H9 (cell line): ENCODE measurements around the gene TNRC18. TPM values are rescaled to one million over a fixed set of nuclear protein-coding genes. Genes with fewer than 3 reads are reported as not detected.

Experiments
- DNase-seq: peaks from one replicate; pipeline ENCODE4 v3.0.0-alpha.2; 2017
- H2AFZ ChIP-seq: one replicate; pipeline ENCODE4 v1.6.1; 2013; ENCODE audit warnings: mild to moderate bottlenecking, low read length, control low read depth, moderate library complexity
- H2AK5ac ChIP-seq: 2 replicates; pipeline ENCODE4 v1.6.1; 2013; ENCODE audit warnings: low read length, control low read depth, mixed read lengths; ENCODE audit not compliant: insufficient read length
- H2BK120ac ChIP-seq: one replicate; pipeline ENCODE4 v1.6.1; 2013; ENCODE audit warnings: low read depth, mild to moderate bottlenecking, low read length, control low read depth, inconsistent platforms; ENCODE audit not compliant: poor library complexity, severe bottlenecking
- H2BK12ac ChIP-seq: 2 replicates; pipeline ENCODE4 v1.6.1; 2013; ENCODE audit warnings: low read length, control low read depth, mixed read lengths, low read depth; ENCODE audit not compliant: insufficient read length
- H2BK15ac ChIP-seq: 2 replicates; pipeline ENCODE4 v1.6.1; 2013; ENCODE audit warnings: low read depth, low read length, control low read depth
- H2BK20ac ChIP-seq: one replicate; pipeline ENCODE4 v1.6.1; 2013; ENCODE audit warnings: low read depth, mild to moderate bottlenecking, low read length, control low read depth, inconsistent platforms; ENCODE audit not compliant: poor library complexity, severe bottlenecking
- H2BK5ac ChIP-seq: 2 replicates; pipeline ENCODE4 v1.6.1; 2013; ENCODE audit warnings: low read length, control low read depth, mixed read lengths; ENCODE audit not compliant: insufficient read length
- H3K14ac ChIP-seq: 2 replicates; pipeline ENCODE4 v1.6.1; 2013; ENCODE audit warnings: low read length, control low read depth; ENCODE audit not compliant: insufficient read depth
- H3K18ac ChIP-seq: 2 replicates; pipeline ENCODE4 v1.6.1; 2013; ENCODE audit warnings: low read depth, mild to moderate bottlenecking, mixed read lengths, low read length, control low read depth; ENCODE audit not compliant: insufficient read length
- H3K23ac ChIP-seq: 2 replicates; pipeline ENCODE4 v1.6.1; 2013; ENCODE audit warnings: low read length, control low read depth, mixed read lengths, low read depth; ENCODE audit not compliant: insufficient read length
- H3K23me2 ChIP-seq: 2 replicates; pipeline ENCODE4 v1.6.1; 2013; ENCODE audit warnings: low read depth, mild to moderate bottlenecking, mixed read lengths, low read length, control low read depth; ENCODE audit not compliant: insufficient read length, poor library complexity, severe bottlenecking
- H3K27ac ChIP-seq: 2 replicates; pipeline ENCODE4 v1.5.1; 2013; ENCODE audit warnings: low read length, control low read depth, mixed read lengths, low read depth; ENCODE audit not compliant: insufficient read length
- H3K27me3 ChIP-seq: 2 replicates; pipeline ENCODE4 v1.6.1; 2013; ENCODE audit warnings: low read length, control low read depth, inconsistent platforms; ENCODE audit not compliant: insufficient read depth
- H3K4ac ChIP-seq: 2 replicates; pipeline ENCODE4 v1.6.1; 2013; ENCODE audit warnings: low read depth, mild to moderate bottlenecking, control low read depth, inconsistent platforms, low read length, moderate library complexity
- H3K4me1 ChIP-seq: 2 replicates; pipeline ENCODE4 v1.6.1; 2013; ENCODE audit warnings: low read length, control low read depth, inconsistent platforms; ENCODE audit not compliant: insufficient read depth
- H3K4me2 ChIP-seq: 2 replicates; pipeline ENCODE4 v1.6.1; 2013; ENCODE audit warnings: low read length, control low read depth, mixed read lengths; ENCODE audit not compliant: insufficient read length, insufficient read depth
- H3K56ac ChIP-seq: 2 replicates; pipeline ENCODE4 v1.6.1; 2013; ENCODE audit warnings: low read depth, mild to moderate bottlenecking, mixed read lengths, low read length, control low read depth; ENCODE audit not compliant: insufficient read length
- H3K79me1 ChIP-seq: 2 replicates; pipeline ENCODE4 v1.6.1; 2013; ENCODE audit warnings: low read depth, mild to moderate bottlenecking, moderate library complexity, low read length, control low read depth, inconsistent platforms; ENCODE audit not compliant: insufficient read depth, poor library complexity, severe bottlenecking
- H3K79me2 ChIP-seq: 2 replicates; pipeline ENCODE4 v1.6.1; 2013; ENCODE audit warnings: low read length, control low read depth, inconsistent platforms; ENCODE audit not compliant: insufficient read depth
- H3K9ac ChIP-seq: 2 replicates; pipeline ENCODE4 v1.6.1; 2013; ENCODE audit warnings: low read length, control low read depth, mixed read lengths; ENCODE audit not compliant: insufficient read length; ENCODE audit errors: extremely low read depth
- H3K9me3 ChIP-seq: one replicate; pipeline ENCODE4 v1.6.1; 2013; ENCODE audit warnings: low read depth, low read length, inconsistent platforms; ENCODE audit not compliant: control insufficient read depth
- H3T11ph ChIP-seq: one replicate; pipeline ENCODE4 v1.6.1; 2013; ENCODE audit warnings: mild to moderate bottlenecking, low read length, control low read depth, inconsistent platforms
- H4K20me1 ChIP-seq: one replicate; pipeline ENCODE4 v1.6.1; 2013; ENCODE audit not compliant: control insufficient read depth, insufficient read length, insufficient read depth
- H4K5ac ChIP-seq: 2 replicates; pipeline ENCODE4 v1.6.1; 2013; ENCODE audit warnings: low read depth, mild to moderate bottlenecking, mixed read lengths, low read length, control low read depth; ENCODE audit not compliant: insufficient read length
- H4K8ac ChIP-seq: replicated peaks from 2 replicates; pipeline ENCODE4 v1.6.1; 2013; ENCODE audit warnings: low read length, control low read depth, mixed read lengths, low read depth; ENCODE audit not compliant: insufficient read length
- H4K91ac ChIP-seq: 2 replicates; pipeline ENCODE4 v1.6.1; 2013; ENCODE audit warnings: low read depth, mild to moderate bottlenecking, moderate library complexity, mixed read lengths, low read length, control low read depth; ENCODE audit not compliant: insufficient read length
- H3K27ac Mint-ChIP-seq, 3 experiments: 2 replicates in 2 of 3; 3 replicates in 1 of 3; pipeline ENCODE4 v1.8.0; 2020 to 2021; ENCODE audit warnings: mixed read lengths in 3 of 3, mild to moderate bottlenecking in 1 of 3, moderate library complexity in 1 of 3
- H3K27me3 Mint-ChIP-seq: 2 replicates; pipeline ENCODE4 v1.8.0; 2021; ENCODE audit warnings: low read depth, mild to moderate bottlenecking, moderate library complexity, mixed read lengths
- H3K36me3 Mint-ChIP-seq, 3 experiments: 2 replicates in 2 of 3; 3 replicates in 1 of 3; pipeline ENCODE4 v1.8.0; 2020 to 2021; ENCODE audit warnings: low read depth in 3 of 3, mixed read lengths in 3 of 3; ENCODE audit not compliant: insufficient read depth in 1 of 3
- H3K4me1 Mint-ChIP-seq, 2 experiments: 2 replicates each; pipeline ENCODE4 v1.8.0; 2020; ENCODE audit warnings: mixed read lengths in 2 of 2
- H3K4me3 Mint-ChIP-seq, 2 experiments: 2 replicates in 1 of 2; 3 replicates in 1 of 2; pipeline ENCODE4 v1.8.0; 2020 to 2021; ENCODE audit warnings: mild to moderate bottlenecking in 2 of 2, mixed read lengths in 2 of 2, moderate library complexity in 1 of 2
- H3K9me3 Mint-ChIP-seq, 2 experiments: 2 replicates in 1 of 2; 3 replicates in 1 of 2; pipeline ENCODE4 v1.8.0; 2020; ENCODE audit warnings: mild to moderate bottlenecking in 2 of 2, mixed read lengths in 2 of 2, moderate library complexity in 1 of 2
- WGBS: extraction: QIAGEN DNeasy Blood & Tissue Kit; methylation state at CpG from one replicate; pipeline ENCODE4 v1.1.7; 2013; ENCODE audit warnings: missing lambda C conversion rate, low lambda C conversion rate, mixed read lengths; ENCODE audit not compliant: insufficient read length; ENCODE audit errors: extremely low coverage; 5-methylcytosine and 5-hydroxymethylcytosine counted together
- total RNA-seq: library from RNA; stranded (reverse); gene quantifications from 2 replicates; pipeline ENCODE4 v1.2.1, GENCODE V29; 2021
- TF ChIP-seq, protein P1 (sequence below): fragments of 200-600 bp; sonication (generic); conservative IDR thresholded peaks from 3 replicates; pipeline ENCODE4 v1.8.0; 2021; ENCODE audit warnings: antibody characterized with exemption, mild to moderate bottlenecking

The TNRC18 gene
- total RNA-seq, 1 experiment from 2014 or later, result 21.2 TPM

DNA sequence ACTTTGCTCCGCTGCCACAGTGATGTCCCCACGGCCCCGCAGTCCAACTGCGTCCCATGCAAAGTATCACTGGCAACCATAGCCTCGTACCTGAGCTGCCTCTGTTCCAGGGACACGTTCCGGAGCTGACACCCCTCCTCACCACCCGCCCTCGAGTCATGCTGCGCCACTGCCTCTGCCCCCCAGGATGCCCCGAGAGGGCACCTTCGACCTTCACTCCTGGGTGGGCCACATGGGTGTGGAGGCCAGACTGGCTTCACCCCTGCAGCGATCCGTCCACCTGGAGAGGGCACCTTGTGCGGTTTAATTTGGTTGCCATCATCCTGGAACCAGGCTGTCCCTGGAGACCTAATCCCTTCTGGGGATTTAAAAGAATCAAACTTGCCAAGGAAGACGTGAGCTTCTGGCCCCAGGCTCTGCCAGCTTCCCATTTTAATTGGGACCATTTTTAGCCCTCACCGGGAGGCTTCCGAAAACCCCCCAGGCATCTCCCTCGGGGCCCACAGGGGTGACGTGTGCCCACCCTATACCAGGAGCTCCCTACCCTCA lies 19.2 kb upstream of the TNRC18 start:
- Mint-ChIP-seq H3K36me3 (peaks cover 0 to 4% (median 0%) of the 10 kb centered on the region in 3 experiments; a peak in 1 of 7 replicates), H3K4me3 (no peak overlapping the region), H3K27ac (no peak overlapping the region; a peak in 1 of 7 replicates), H3K9me3 (no peaks in the 10 kb centered on the region), H3K27me3 (peaks cover 30% of the 10 kb centered on the region), H3K4me1 (peaks cover 0 to 10% of the 10 kb centered on the region in 2 experiments; a peak in 2 of 4 replicates)
- H3K27me3 ChIP-seq, result no peaks in the 10 kb centered on the region
- no peak overlapping the region for H2AFZ ChIP-seq
- no peaks in the 10 kb centered on the region for H3K79me1 ChIP-seq
- TF ChIP-seq, protein P1, sequence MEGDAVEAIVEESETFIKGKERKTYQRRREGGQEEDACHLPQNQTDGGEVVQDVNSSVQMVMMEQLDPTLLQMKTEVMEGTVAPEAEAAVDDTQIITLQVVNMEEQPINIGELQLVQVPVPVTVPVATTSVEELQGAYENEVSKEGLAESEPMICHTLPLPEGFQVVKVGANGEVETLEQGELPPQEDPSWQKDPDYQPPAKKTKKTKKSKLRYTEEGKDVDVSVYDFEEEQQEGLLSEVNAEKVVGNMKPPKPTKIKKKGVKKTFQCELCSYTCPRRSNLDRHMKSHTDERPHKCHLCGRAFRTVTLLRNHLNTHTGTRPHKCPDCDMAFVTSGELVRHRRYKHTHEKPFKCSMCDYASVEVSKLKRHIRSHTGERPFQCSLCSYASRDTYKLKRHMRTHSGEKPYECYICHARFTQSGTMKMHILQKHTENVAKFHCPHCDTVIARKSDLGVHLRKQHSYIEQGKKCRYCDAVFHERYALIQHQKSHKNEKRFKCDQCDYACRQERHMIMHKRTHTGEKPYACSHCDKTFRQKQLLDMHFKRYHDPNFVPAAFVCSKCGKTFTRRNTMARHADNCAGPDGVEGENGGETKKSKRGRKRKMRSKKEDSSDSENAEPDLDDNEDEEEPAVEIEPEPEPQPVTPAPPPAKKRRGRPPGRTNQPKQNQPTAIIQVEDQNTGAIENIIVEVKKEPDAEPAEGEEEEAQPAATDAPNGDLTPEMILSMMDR, result no peak
- no peak overlapping the region for H3K4ac ChIP-seq
- no peak overlapping the region for H2BK120ac ChIP-seq
- H2BK20ac ChIP-seq, result no peak overlapping the region
- H3K14ac ChIP-seq, result no peak overlapping the region
- DNase-seq, result no peak
- no peaks in the 10 kb centered on the region for H3K9me3 ChIP-seq
- H3K18ac ChIP-seq, result no peak overlapping the region
- H3K56ac ChIP-seq, result no peak overlapping the region
- no peaks in the 10 kb centered on the region for H4K20me1 ChIP-seq
- no CpG with 5 or more reads among the region's 20 CpGs for WGBS
- H2BK5ac ChIP-seq, result no peak overlapping the region
- H4K5ac ChIP-seq, result no peak overlapping the region
- no peak overlapping the region for H2BK15ac ChIP-seq
- no peak overlapping the region for H3K23ac ChIP-seq
- no peak overlapping the region for H3T11ph ChIP-seq
- no peaks in the 10 kb centered on the region for H3K4me1 ChIP-seq
- no peak overlapping the region for H3K4me2 ChIP-seq
- no peak overlapping the region for H2BK12ac ChIP-seq
- H3K23me2 ChIP-seq, result no peaks in the 10 kb centered on the region
- no peak overlapping the region for H4K8ac ChIP-seq
- no peak overlapping the region for H3K9ac ChIP-seq
- H2AK5ac ChIP-seq, result no peak overlapping the region
- H3K79me2 ChIP-seq, result no peaks in the 10 kb centered on the region
- H4K91ac ChIP-seq, result no peak overlapping the region
- H3K27ac ChIP-seq, result no peak overlapping the region
